MM.1S (cell line): ENCODE data around the gene NDUFS6.

ENCODE experiments used
- DNase-seq: peaks from one replicate; pipeline ENCODE4 v3.0.0-alpha.2; 2015
- H2AFZ ChIP-seq: fragments of 300-600 bp; sonication (generic); 2 replicates; pipeline ENCODE4 v1.6.0; 2016; ENCODE audit warnings: antibody characterized with exemption, low read length
- H3F3A ChIP-seq: fragments of 300-600 bp; sonication (generic); 2 replicates; pipeline ENCODE4 v1.6.1; 2016; ENCODE audit warnings: mild to moderate bottlenecking, antibody characterized with exemption, low read length, moderate library complexity, mixed read lengths; ENCODE audit not compliant: insufficient read depth
- H3K27ac ChIP-seq: fragments of 300-600 bp; sonication (generic); 2 replicates; pipeline ENCODE4 v1.5.1; 2016; ENCODE audit warnings: mild to moderate bottlenecking, low read length
- H3K27me3 ChIP-seq: fragments of 300-600 bp; sonication (generic); replicated peaks from 2 replicates; pipeline ENCODE4 v1.6.0; 2016; ENCODE audit warnings: low read length; ENCODE audit not compliant: insufficient read depth
- H3K36me3 ChIP-seq: fragments of 300-600 bp; sonication (generic); replicated peaks from 2 replicates; pipeline ENCODE4 v1.6.1; 2016; ENCODE audit warnings: mild to moderate bottlenecking, low read length, mixed read lengths; ENCODE audit not compliant: insufficient read depth
- H3K4me1 ChIP-seq: fragments of 300-600 bp; sonication (generic); 2 replicates; pipeline ENCODE4 v1.6.1; 2016; ENCODE audit warnings: low read length, mixed read lengths
- H3K4me2 ChIP-seq: fragments of 300-600 bp; sonication (generic); 2 replicates; pipeline ENCODE4 v1.6.0; 2016; ENCODE audit warnings: low read depth, low read length
- H3K4me3 ChIP-seq: fragments of 300-600 bp; sonication (generic); 2 replicates; pipeline ENCODE4 v1.5.1; 2016; ENCODE audit warnings: low read length, mixed read lengths
- H3K79me2 ChIP-seq: fragments of 300-600 bp; sonication (generic); 2 replicates; pipeline ENCODE4 v1.6.1; 2016; ENCODE audit warnings: mixed run types, low read length, mixed read lengths
- H3K9ac ChIP-seq: fragments of 300-600 bp; sonication (generic); 2 replicates; pipeline ENCODE4 v1.6.1; 2016; ENCODE audit warnings: low read length, mixed read lengths
- H3K9me2 ChIP-seq: fragments of 300-600 bp; sonication (generic); replicated peaks from 2 replicates; pipeline ENCODE4 v1.6.1; 2016; ENCODE audit warnings: mild to moderate bottlenecking, low read length, mixed read lengths; ENCODE audit not compliant: insufficient read depth
- H3K9me3 ChIP-seq: fragments of 300-600 bp; sonication (generic); replicated peaks from 2 replicates; pipeline ENCODE4 v1.6.1; 2016; ENCODE audit warnings: mild to moderate bottlenecking, low read length, mixed read lengths; ENCODE audit not compliant: insufficient read depth
- H4K20me1 ChIP-seq: fragments of 300-600 bp; sonication (generic); 2 replicates; pipeline ENCODE4 v1.6.1; 2016; ENCODE audit warnings: mild to moderate bottlenecking, low read length, moderate library complexity, mixed read lengths; ENCODE audit not compliant: insufficient read depth
- CTCF ChIP-seq: fragments of 300-600 bp; sonication (generic); IDR thresholded peaks from 2 replicates; pipeline ENCODE4 v1.5.1; 2016; ENCODE audit warnings: antibody characterized with exemption, low read length, mixed read lengths
- EZH2 ChIP-seq: fragments of 300-600 bp; sonication (generic); optimal IDR thresholded peaks from 2 replicates; pipeline ENCODE3; 2017; ENCODE audit warnings: low read depth, mild to moderate bottlenecking, antibody characterized with exemption, low read length, mixed read lengths
- EZH2phosphoT487 ChIP-seq: fragments of 300-600 bp; sonication (generic); IDR thresholded peaks from 2 replicates; pipeline ENCODE4 v1.6.1; 2018; ENCODE audit warnings: antibody characterized with exemption, low read length

The NDUFS6 gene

GRCh38 chr5:1759378-1759970 lies 41.7 kb upstream of the NDUFS6 start:
- Histone ChIP-seq H3K9me3 (no peaks in the 10 kb centered on the region), H3K36me3 (no peaks in the 10 kb centered on the region), H3K79me2 (no peaks in the 10 kb centered on the region), H2AFZ (no peak overlapping the region), H3K4me1 (no peaks in the 10 kb centered on the region), H3F3A (no peaks in the 10 kb centered on the region), H3K4me2 (no peak overlapping the region), H3K9me2 (no peaks in the 10 kb centered on the region), H3K27me3 (peaks cover 43% of the 10 kb centered on the region), H3K4me3 (no peak overlapping the region), H4K20me1 (no peaks in the 10 kb centered on the region), H3K27ac (no peak overlapping the region), H3K9ac (no peak overlapping the region)
- TF ChIP-seq CTCF (no peak), EZH2 (no peak), EZH2phosphoT487 (no peak)
- no peak for DNase-seq

- no peak overlapping the region for H3K4me3 ChIP-seq
- no peaks in the 10 kb centered on the region for H3K9me2 ChIP-seq
- H3K27me3 ChIP-seq, result peaks cover 42% of the 10 kb centered on the region
- no peaks in the 10 kb centered on the region for H3K9me3 ChIP-seq
- 0 out of 2 replicates have a peak, but pooled peaks cover 5% of the 10 kb centered on the region for H3K4me1 ChIP-seq
- no peak overlapping the region for H3K27ac ChIP-seq
- no peak overlapping the region for H2AFZ ChIP-seq
- no peak overlapping the region for H3K4me2 ChIP-seq
- no peaks in the 10 kb centered on the region for H3F3A ChIP-seq
- H3K36me3 ChIP-seq, result no peaks in the 10 kb centered on the region
- TF ChIP-seq EZH2phosphoT487, result no peak
- TF ChIP-seq CTCF, result no peak
- no peak for TF ChIP-seq EZH2
- no peaks in the 10 kb centered on the region for H4K20me1 ChIP-seq
- no peak overlapping the region for H3K9ac ChIP-seq
- H3K79me2 ChIP-seq, result no peaks in the 10 kb centered on the region
- DNase-seq, result no peak
Observed at GRCh38 chr5:1760231-1760630, 41.0 kb upstream of the NDUFS6 start.

GRCh38 chr5:1760656-1761452 lies 40.4 kb upstream of the NDUFS6 start:
- Histone ChIP-seq H3K9me2 (no peaks in the 10 kb centered on the region), H3K9ac (no peak overlapping the region), H3K27me3 (peaks cover 40% of the 10 kb centered on the region), H3F3A (no peaks in the 10 kb centered on the region), H3K79me2 (no peaks in the 10 kb centered on the region), H4K20me1 (no peaks in the 10 kb centered on the region), H2AFZ (no peak overlapping the region), H3K4me2 (no peak overlapping the region), H3K4me1 (0 out of 2 replicates have a peak, but pooled peaks cover 9% of the 10 kb centered on the region), H3K9me3 (no peaks in the 10 kb centered on the region), H3K36me3 (no peaks in the 10 kb centered on the region), H3K4me3 (no peak overlapping the region), H3K27ac (no peak overlapping the region)
- no peak for DNase-seq
- TF ChIP-seq EZH2, result no peak
- no peak for TF ChIP-seq EZH2phosphoT487

- TF ChIP-seq EZH2phosphoT487, result no peak
- no peak for TF ChIP-seq EZH2
- TF ChIP-seq CTCF, result no peak
- Histone ChIP-seq H3K79me2 (no peaks in the 10 kb centered on the region), H3F3A (no peaks in the 10 kb centered on the region), H3K4me3 (no peak overlapping the region), H4K20me1 (no peaks in the 10 kb centered on the region), H3K4me2 (no peak overlapping the region), H3K9me3 (no peaks in the 10 kb centered on the region), H3K27me3 (peaks cover 34% of the 10 kb centered on the region), H3K36me3 (no peaks in the 10 kb centered on the region), H3K9me2 (no peaks in the 10 kb centered on the region), H3K27ac (no peak overlapping the region), H3K4me1 (0 out of 2 replicates have a peak, but pooled peaks cover 9% of the 10 kb centered on the region), H2AFZ (no peak overlapping the region), H3K9ac (no peak overlapping the region)
- DNase-seq, result no peak
Observed at GRCh38 chr5:1761453-1761755, 39.8 kb upstream of the NDUFS6 start.
